Neural progenitor cell (in vitro differentiated cells): ENCODE results near the gene CHMP6.
"Not testable (repeated sequence)": the region's sequence is repeated elsewhere in the genome, so short reads cannot be mapped to it uniquely, and the experiment has no call there.

Experiments
- EZH2 ChIP-seq: fragments of 200-600 bp; sonication (generic); IDR thresholded peaks from 2 replicates; pipeline ENCODE4 v1.6.1; 2017; ENCODE audit warnings: antibody characterized with exemption, mild to moderate bottlenecking, moderate library complexity
- TF ChIP-seq, protein P1 (sequence below): fragments of 200-600 bp; sonication (generic); IDR thresholded peaks from 2 replicates; pipeline ENCODE4 v1.5.1; 2017; ENCODE audit warnings: antibody characterized with exemption, mild to moderate bottlenecking

DNA sequence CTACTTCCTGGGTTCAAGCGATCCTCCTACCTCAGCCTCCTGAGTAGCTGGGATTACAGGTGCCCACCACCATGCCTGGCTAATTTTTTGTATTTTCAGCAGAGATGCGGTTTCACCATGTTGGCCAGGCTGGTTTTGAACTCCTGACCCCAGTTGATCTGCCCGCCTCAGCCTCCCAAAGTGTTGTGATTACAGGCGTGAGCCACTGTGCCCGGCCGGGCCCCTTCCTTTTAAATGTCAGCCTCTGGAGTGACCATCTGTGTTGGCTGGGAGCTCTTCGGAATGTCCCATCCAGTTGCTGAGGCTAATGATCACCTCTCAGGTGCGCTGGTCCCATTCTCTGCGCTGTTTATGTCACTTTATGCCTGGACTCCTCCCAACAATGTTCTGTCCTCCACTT lies 38.7 kb downstream of the CHMP6 start:
- TF ChIP-seq, protein P1, sequence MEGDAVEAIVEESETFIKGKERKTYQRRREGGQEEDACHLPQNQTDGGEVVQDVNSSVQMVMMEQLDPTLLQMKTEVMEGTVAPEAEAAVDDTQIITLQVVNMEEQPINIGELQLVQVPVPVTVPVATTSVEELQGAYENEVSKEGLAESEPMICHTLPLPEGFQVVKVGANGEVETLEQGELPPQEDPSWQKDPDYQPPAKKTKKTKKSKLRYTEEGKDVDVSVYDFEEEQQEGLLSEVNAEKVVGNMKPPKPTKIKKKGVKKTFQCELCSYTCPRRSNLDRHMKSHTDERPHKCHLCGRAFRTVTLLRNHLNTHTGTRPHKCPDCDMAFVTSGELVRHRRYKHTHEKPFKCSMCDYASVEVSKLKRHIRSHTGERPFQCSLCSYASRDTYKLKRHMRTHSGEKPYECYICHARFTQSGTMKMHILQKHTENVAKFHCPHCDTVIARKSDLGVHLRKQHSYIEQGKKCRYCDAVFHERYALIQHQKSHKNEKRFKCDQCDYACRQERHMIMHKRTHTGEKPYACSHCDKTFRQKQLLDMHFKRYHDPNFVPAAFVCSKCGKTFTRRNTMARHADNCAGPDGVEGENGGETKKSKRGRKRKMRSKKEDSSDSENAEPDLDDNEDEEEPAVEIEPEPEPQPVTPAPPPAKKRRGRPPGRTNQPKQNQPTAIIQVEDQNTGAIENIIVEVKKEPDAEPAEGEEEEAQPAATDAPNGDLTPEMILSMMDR: not testable (repeated sequence)
- TF ChIP-seq EZH2: not testable (repeated sequence)
